ENCODE data around the gene GLYAT.

The GLYAT gene

GRCh38 chr11:58734681-58735490 lies 3.1 kb upstream of the GLYAT start:
- FAIRE-seq (no peak), DNase-seq (ENCODE audit: insufficient read length, low spot score) (no peak)
- TF ChIP-seq CTCF (IDR thresholded peaks at IDR 0.05; ENCODE audit: insufficient read depth, missing control alignments) = no peak

- no peak for TF ChIP-seq CTCF (IDR thresholded peaks at IDR 0.05; ENCODE audit: insufficient read depth, missing control alignments)
- FAIRE-seq (no peak), DNase-seq (ENCODE audit: insufficient read length, low spot score) (no peak)
Measured at GRCh38 chr11:58730507-58731089, 1.1 kb downstream of the GLYAT start.

GRCh38 chr11:58727415-58727797 lies 4.3 kb downstream of the GLYAT start:
- TF ChIP-seq CTCF (IDR thresholded peaks at IDR 0.05; ENCODE audit: insufficient read depth, missing control alignments) = no peak
- DNase-seq (ENCODE audit: insufficient read length, low spot score) = no peak
- FAIRE-seq = no peak

- FAIRE-seq = no peak
- TF ChIP-seq CTCF (IDR thresholded peaks at IDR 0.05; ENCODE audit: insufficient read depth, missing control alignments) = no peak
Measured at GRCh38 chr11:58726737-58727414, 4.9 kb downstream of the GLYAT start.

DNA sequence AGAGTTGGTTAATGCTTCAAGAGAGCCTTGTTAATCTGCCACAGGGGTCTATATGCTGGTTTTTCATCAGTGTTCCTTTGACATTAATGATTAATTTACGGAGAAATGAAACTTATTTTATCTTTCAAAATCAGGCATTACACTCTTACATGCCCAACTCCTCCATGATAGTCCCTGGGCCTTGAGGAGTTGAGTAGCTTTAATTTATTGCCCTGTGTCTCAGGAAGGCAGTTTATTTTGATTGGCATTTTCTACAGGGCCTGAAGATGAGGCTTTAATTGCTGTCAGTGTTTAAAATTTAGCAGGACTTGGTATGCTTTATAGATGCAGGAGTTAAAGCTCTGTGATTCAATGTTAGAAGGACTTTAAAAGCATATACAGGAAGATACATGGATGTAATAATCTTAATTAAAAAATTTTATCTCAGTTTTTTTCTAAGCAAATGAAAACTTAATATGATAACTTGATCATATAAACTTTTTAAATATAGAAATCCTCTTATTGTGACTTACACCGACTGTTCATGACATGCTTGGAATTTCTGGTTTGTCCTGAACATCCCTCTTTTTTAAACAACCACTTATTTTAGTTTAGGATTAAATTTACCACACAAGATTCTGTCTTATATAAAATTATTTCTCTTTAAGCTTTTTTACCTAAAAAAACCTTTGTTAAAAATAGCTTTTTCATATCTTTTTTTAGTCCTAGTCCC lies 12.2 kb downstream of the GLYAT start:
- no peak for DNase-seq (ENCODE audit: insufficient read length, low spot score)
- no peak for FAIRE-seq
- TF ChIP-seq CTCF (IDR thresholded peaks at IDR 0.05; ENCODE audit: insufficient read depth, missing control alignments) = no peak

More at GRCh38 chr11:58726737-58727414, 4.9 kb downstream of the GLYAT start:
- no peak for DNase-seq (ENCODE audit: insufficient read length, low spot score)

DNA sequence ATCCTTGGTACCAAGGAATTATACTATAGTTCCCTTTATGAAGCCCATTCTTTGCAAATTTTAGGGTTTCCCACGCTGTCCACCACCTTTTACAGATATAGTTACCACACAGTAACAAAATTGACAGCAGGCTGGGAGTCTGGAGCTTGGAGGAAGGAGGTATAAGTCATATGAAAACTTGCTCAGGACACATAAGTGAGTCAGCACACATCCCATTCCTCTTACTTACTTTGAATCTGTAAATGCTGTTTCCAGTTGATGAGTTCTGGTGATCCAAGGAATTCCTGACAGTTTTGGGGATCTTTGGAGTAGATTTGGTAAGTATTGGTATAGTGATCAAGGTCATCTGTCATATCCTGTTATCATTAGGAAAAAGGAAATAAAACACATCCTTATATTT lies 19.2 kb downstream of the GLYAT start:
- DNase-seq (ENCODE audit: insufficient read length, low spot score) (no peak), FAIRE-seq (no peak)
- no peak for TF ChIP-seq CTCF (IDR thresholded peaks at IDR 0.05; ENCODE audit: insufficient read depth, missing control alignments)
